Fibroblast of lung (primary cell): ENCODE results near the gene CTXN2.

ENCODE experiments used
- EZH2 ChIP-seq: IDR thresholded peaks from 2 replicates; pipeline ENCODE4 v1.5.1; 2012; ENCODE audit warnings: low read length, control low read depth, mild to moderate bottlenecking; ENCODE audit errors: missing control alignments
- TF ChIP-seq, protein P1 (sequence below), 2 donors: IDR thresholded peaks in 1 of 2; conservative IDR thresholded peaks in 1 of 2; 1 replicate in 1 of 2; 2 replicates in 1 of 2; pipeline ENCODE4 v1.5.1; 2011 to 2012; ENCODE audit warnings: low read length in 2 of 2, control low read depth in 1 of 2, inconsistent platforms in 1 of 2, low read depth in 1 of 2, mild to moderate bottlenecking in 1 of 2

DNA sequence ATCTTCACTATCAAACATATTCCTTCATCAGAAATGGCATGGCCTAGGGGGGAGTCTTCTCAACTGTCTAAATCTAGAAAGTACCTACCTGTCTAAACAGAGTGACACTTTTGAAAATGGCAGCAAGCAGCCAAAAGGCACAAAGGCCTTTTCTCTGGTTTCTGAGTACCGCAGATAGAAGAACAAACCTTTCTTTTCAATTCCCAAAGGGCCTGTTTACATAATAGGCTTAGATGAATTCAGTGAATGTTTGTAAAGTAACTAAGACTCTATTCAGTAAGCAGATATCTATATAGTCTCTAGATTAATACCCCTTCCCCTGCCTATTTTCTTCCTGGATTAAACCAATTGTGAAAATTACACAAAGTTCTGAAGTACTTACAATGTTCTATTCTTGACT lies 20.5 kb upstream of the CTXN2 start:
- TF ChIP-seq, protein P1, sequence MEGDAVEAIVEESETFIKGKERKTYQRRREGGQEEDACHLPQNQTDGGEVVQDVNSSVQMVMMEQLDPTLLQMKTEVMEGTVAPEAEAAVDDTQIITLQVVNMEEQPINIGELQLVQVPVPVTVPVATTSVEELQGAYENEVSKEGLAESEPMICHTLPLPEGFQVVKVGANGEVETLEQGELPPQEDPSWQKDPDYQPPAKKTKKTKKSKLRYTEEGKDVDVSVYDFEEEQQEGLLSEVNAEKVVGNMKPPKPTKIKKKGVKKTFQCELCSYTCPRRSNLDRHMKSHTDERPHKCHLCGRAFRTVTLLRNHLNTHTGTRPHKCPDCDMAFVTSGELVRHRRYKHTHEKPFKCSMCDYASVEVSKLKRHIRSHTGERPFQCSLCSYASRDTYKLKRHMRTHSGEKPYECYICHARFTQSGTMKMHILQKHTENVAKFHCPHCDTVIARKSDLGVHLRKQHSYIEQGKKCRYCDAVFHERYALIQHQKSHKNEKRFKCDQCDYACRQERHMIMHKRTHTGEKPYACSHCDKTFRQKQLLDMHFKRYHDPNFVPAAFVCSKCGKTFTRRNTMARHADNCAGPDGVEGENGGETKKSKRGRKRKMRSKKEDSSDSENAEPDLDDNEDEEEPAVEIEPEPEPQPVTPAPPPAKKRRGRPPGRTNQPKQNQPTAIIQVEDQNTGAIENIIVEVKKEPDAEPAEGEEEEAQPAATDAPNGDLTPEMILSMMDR (conservative IDR thresholded peaks at IDR 0.05 in 1 of 2, IDR thresholded peaks at IDR 0.05 in 1 of 2; ENCODE audit: low read depth in 1 of 2, low read length in 2 of 2): no peak
- no peak for TF ChIP-seq EZH2
